GM19463 (cell line): ENCODE measurements around the gene PIGZ.

Experiments
- ATAC-seq: cut with Tn5 transposase; IDR thresholded peaks from one replicate; pipeline ENCODE4 v1.9.1; 2021; ENCODE audit warnings: mild to moderate bottlenecking, moderate library complexity; ENCODE audit not compliant: unreplicated experiment

The PIGZ gene

DNA sequence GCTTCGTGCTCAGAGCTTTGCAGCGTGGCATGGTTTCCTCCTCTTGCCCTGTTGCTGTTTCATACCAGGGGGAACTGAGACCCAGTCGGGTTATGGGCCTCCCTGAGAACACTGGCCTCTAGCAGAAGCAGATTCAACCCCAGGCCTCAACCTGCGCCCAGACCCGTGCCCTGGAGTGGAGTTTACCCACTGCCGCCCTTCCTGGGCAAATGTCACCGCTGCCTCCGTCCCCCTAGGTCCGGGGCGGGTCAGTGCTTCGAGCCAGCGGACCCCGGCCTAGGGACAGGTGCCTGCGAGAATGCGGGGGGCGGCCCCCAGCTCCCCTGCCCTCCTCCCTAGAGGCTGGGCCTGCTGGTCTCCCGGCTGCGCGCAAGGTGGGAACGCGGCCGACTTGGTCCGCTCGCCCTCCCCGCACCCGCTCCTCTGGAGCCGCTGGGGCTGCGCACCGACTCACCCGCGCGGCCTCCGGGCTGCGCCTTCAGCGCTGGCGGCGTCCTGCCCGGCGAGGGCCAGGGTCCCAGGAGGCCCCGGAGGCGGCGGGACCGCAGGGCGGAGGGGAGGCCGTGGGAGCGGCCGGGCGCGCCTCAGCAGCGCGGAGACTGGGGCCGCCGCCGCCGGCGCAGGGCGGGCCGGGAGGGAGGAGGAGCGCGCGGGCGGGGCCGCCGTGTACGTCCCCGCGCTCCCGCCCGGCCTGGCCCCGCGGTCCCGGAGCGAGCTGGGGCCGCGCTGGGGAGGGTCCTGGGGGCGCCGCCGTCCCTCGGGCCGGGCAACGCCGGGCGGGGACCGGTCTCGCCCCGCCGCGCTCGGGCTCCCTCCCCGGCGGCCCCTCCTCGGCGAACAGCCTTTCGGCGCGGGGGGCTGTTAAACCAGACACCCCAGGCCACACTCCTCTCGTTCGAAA, at the start of gene PIGZ:
PIGZ (minus strand) TSS at position 601 of the 901 bp plus-strand sequence. CDS start 16,802 bp downstream, outside the sequence.
- peak; percentile 71 for ATAC-seq

- ATAC-seq = no peak
These were observed 48.4 kb upstream of the PIGZ start for GRCh38 chr3:197017003-197017402.

DNA sequence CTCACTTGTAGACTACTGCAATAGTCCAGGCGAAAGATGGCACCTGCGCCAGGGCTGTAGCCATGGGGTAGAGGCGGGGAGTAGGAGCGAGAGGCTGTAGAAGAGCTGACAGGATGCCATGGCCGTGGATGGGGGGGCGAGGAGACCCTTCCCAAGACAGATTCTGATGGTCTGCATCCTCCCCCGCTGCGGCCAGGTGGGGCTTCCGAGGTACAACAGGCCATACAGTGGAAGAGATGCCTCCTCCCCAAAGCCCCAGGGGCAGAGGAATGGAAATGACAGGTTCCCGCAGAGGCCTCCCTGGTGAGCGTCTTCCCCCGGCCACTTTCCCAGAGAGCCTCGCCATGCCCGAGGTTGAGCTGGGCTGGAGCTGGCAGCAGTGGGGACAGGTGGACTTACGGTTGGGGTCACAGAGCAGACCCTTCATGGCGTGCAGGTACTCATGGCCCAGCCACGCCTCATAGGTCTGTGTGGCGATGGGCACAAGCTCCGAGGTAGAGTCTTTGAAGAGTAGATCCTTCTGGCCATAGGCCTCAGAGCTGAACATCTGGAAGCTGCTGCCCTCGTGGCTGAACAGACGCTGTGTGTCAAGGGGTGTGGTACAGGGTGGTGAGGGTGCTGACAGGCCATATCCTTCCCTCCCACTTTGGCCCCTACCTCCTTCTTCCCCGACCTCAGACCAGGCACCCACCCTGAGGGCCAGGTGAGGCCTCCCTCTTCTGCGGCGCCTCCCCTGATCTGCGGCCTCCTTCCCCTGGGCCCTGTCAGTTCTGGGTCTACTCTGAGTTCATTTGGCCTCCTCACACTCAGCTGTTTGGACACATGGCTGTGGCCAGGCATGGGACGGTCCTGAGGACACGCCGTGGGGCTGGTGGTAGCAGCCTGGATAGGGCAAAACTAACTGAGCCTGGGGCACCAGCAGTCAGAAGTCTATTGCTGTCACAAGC, 47.4 kb upstream of the PIGZ start:
- no peak for ATAC-seq

DNA sequence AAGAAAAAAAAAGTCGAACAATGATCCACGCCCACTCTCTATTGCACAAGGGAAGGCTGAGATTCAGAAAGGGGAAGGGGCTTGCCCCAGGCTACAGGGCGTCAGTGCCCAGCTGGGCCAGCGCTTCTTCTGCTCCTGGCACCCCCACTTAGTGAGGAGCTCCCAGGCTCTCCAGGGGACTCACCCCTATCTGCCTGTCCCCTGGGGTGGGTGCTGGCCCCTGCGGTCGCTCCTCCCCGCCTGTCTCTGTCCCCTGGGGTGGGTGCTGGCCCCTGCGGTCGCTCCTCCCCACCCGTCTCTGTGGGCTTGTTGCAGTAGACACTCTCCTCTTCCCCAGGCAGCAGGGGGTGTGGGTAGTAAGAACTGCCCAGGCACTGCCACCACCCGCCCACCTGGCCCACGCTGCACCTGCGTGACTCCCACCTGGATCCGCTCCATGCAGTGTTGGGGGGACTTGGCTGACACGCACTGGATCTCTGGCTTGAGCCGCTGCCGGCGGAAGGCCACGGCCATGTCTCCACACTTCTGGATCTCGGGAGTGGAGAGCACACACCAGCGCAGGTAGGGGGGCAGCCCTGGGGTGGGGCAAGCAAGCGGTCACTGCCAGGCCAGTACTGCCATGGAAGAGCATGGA, 46.4 kb upstream of the PIGZ start:
- no peak for ATAC-seq

- no peak for ATAC-seq
These were observed 45.4 kb upstream of the PIGZ start for GRCh38 chr3:197014024-197014423.

DNA sequence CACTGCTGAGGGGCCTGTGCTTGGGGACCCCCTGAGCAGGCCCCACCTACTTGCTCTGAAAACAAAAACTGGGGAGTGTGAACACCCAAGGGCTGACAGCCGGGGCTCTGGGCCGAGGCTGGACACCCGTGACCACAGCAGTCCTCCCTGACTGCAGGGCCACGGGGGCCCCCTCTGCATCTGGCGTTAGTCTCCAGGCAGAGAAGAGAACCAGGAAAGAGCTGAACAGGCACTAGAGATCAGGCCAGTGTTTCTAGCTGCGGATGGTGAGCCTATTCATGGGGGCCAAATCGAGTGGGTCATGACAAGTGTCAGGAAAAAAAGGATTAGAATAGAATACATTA, 43.9 kb upstream of the PIGZ start:
- ATAC-seq = no peak

DNA sequence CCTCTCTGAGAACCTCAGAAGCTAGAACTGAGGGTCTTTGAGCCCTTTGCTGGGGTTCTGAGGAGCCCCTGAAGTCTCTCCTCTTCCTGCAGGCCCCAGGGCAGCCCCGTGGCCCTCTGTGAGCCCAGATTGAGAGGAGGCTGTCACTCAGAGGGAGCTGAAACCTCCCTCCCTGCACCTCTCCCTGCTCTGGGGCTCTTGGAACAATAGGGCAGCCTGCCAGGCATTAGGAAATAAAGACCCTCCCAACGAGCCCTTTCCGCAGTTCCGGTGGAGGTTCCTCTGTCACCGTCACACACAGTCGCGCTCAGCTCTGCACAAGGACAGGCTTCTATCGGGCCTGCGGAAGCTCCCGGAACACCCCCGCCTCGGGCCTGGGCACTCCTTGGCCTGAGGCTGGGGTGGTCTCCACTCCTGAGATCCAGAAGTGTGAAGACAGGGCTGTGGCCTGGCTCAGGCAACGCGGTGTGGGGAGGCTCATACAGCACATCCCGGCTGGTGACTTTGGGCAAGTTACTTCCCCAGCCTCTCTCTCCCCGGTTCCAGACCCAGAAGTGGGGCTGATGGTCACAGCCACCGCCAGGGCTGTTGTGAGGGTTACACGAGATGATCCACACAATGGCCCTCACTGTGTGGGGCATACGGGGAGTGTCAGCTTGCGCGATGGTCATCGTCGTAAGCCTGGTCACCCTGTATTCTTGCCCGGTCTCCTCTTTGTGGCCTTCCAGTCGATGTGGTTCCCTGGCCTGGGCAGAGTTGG, 43.3 kb upstream of the PIGZ start:
- ATAC-seq = no peak

DNA sequence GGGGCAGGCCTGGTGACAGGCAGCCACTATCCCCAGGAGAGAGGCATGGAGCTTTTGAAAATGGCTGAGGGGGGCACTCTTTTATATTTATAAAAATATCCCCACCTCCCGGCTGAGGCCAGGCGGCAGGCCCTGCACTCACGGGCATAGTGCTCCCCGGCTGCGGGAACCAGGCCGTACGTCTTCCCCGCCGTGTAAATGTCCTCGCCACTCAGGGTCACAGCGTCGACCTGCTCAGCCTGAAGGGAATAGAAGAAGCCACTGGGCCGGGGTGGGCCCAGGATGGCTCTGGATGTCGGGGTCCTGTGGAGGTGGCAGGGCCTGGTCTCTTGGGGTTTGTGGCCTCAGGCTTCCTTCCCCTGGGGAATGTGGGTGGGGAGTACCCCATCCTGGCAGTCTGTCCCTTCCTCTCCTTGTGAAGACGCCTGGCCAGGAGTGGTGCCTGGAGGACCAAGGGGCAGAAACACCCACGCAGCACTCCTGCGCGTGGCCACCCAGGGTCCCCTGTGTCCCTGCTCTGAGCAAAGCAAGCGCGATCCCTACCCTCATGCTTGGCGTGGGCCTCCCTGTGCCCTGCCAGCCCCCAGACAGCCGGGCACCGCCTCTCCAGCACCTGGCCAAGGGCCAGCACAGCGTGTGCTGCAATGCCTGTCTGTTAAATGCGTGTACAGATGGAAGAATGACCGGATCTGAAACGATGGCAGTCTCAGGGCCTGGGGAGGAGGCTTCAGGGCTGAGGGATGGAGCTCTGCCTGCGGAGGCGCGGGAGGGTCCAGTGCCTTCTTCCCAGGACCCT, 42.1 kb upstream of the PIGZ start:
- ATAC-seq = no peak

DNA sequence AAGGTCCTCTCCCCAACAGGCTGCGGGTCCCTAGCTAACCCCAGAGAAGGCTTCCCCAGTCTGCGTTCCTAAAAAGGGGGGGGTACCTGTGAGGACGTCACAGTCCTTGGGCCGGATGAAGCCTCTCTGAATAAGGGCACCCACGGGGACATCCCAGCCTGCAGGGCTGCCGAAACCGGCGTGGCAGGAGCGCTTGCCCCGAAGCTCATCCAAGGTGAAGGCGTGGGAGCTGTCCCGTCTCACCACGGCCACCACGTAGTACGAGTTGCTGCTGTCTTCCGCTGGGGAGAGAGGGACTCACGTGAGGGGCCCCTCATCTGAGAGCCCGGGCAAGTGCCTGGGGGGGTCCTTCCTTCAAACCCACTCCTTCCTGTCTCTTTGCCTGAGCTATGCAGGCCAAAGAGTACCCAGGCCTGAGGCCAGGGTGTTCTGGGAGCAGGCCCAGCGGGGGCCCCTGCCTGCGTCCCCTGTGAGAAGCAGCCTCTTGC, 40.9 kb upstream of the PIGZ start:
- ATAC-seq = no peak

- ATAC-seq = no peak
These were observed 40.0 kb upstream of the PIGZ start for GRCh38 chr3:197008436-197009209.

DNA sequence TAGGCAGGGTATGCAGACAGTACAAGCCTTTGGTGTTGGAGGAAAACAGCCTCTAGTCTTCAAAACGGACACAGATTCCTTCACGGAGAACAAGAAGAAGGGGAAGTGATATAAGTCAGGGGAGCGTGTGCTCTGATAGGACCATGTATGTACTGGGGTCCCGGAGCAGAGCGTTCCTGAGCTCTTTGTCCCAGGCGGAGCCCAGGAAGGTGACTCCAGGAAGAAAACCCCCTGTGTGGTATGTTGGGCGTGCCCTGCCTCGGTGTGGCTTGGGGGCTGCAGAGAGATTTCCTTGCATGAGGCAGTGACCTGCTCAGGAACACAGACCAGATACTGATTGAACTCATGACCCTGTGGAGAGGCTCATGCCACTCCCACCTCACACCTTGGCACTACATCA, 39.3 kb upstream of the PIGZ start:
- no peak for ATAC-seq

DNA sequence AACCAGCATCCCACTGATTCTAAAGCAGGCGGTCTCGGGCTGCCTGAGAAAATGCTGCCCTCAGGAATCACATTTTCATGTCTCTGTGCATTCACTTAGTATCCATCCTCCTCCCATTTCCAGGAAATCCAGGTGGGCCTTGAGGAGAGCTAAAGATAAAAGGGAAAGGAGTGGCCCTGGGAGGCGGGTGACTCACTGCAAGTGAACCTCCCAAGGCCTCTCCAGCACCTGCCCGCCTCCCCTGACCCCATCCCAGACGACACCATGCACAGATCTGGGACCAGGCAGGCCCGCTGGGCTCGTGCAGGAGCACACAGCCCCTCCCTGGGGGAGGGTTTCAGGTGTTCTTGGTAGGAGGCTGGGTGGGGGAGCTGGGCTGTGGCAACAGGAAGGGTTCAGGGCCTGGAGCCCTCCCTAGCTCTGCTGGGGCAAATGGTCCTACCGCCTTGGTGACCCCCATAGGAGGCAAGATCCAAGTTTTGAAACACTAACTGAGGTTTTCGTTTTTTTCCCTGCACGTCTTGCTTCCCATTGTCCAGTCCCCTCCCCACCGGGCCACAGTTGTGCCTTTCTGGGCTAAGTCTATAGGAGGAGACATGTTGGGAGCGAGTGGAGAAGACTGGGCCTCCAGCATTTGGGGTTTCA, 38.8 kb upstream of the PIGZ start:
- ATAC-seq = no peak

- no peak for ATAC-seq
These were observed 38.2 kb upstream of the PIGZ start for GRCh38 chr3:197006860-197007259.

DNA sequence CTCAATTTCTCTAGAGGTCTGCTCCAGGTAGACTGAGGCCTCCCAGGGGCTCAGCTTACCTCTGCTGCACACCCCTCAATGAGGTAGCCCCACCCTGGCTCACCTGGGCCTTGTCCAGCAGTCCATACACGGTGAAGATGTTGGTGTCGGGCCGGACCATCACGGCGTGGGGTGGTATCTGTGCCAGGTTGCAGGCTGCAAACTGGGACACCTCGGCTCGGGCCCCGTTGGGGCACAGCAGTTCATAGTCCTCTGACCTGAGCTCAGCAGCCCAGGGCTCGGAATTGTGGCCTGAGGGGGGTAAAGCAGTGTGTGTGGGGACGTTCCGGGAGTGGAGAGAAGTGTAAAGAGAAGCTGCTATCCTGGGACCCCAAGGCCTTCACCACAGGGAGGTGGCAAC, 37.8 kb upstream of the PIGZ start:
- ATAC-seq = no peak

DNA sequence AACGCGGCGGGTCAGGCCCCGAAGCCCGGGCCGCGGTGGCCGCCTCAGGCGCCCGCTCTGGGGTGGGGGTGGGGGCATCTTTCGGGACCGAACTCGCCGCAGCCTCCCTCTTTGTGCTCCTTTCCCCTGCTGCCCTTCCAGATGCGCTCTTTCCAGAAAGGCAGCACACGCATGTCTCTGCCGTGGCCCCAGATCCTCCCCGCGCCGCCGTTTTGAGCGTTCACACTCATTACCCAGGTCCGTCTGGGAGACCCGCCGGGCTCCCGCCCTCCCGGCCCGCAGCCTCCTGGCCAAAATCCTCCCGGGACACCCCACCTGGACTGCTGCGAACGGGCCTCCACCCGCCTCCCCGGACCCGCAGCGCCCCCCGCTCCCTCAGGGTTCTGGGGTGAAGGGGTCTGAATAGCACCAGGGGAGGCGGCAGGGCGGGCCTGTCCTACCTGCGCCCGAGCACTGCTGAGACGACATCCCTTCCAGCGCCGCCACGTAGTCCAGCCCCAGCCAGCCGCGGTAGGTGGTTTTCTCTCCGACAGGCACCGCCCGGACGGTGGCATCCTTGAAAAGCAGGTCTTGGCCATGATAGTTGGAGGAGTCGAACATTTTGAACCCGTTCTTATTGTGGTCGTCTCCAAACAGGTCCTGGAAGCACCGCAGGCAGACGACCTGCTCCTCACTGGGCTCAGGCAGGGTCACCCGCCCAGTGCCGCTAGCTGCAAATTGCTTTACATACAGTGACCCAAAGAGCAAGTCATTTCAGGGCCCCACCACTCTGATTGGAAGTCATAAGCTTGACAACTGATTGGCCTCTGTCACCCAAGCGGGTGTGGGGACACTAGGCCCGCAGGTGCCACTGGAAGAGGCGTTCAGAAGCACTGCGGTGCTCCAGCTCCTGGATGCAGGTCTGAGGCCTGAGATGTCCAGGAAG, 35.1 kb upstream of the PIGZ start:
- ATAC-seq = peak; percentile 3

DNA sequence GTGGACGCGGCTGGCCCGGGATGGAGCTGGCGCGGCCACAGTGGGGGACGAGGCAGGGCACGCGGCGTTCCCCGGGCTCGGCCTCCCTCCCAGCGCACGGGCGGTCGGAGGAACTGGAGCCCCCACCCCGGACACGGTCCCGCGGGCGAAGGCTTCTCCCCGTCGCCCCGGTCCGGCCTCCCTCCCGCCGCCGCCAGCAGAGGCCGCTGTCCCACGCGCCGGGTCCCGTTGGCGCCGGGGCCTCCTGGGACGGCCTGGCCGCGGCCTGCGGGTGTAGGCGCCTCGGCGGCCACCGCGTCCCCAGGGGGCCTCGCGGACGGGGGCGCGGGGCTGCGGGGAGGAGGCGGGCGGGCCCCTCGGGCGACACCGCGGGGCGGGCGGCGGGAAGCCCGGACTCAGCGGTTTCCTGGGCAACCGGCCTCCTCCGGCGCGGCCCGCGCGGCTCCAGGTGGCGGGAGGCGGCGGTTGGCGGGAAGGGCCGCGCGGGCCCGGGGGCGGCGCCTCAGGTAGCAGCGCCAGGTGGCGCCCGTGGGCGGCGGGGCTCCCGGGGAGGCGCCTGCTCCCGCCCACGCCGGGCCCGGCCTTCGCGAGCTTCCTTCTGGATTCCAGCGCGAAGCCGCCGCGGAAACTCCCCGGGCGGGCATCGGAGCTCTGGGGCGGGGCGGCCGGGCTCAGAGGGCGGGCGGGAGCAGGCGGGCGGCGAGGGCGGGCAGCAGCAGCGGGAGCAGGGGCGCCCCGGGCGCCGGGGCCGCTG, 34.2 kb upstream of the PIGZ start:
- ATAC-seq = peak; percentile 69
